Measurements from ENCODE around the gene RXRA. TPM values are rescaled to one million over a fixed set of nuclear protein-coding genes. Genes with fewer than 3 reads are reported as not detected.

RXRA gene
- total and polyA plus RNA-seq, 2 of the 13 experiments (the other 11 are each of a cell fraction or from before 2014, with no cell fraction given): 18.9 to 29.2 TPM

DNA sequence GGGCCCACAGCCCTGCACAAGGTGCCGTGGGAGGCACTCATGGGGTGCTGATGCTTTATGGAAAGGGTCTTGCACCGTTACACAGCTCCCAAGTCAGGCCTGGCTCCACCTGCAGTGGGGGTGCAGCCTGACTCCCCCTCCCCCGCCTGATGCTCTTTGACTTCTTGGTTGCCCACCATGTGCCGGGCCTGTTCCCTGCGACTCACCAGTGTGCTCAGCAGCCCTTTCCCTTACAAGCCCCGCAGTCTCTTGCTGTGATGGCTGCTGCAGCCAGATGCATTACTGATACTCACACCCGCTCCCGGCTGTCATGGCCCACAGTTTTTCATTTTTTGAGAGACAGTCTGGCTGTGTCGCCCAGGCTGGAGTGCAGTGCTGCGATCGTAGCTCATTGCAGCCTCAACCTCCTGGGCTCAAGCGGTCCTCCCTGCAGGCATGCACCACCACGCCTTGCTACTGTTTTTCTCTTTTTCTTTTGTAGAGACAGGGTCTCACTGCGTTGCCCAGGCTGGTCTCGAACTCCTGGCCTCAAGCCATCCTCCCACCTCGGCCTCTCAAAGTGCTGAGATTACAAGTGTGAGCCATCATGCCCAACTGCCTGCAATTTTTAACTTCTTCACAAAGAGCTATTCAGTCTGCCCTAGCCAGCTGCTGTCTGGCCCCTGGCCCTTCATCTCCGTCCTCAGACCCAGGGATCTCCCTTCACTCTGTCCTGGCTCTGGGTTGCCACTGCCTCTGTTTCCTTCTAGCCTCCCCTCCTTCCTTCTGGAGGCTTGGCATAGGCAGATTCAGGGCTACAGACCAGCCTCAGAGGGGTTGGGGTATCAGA is 109.5 kb downstream of the RXRA start (continued):
- TF ChIP-seq, protein P1, sequence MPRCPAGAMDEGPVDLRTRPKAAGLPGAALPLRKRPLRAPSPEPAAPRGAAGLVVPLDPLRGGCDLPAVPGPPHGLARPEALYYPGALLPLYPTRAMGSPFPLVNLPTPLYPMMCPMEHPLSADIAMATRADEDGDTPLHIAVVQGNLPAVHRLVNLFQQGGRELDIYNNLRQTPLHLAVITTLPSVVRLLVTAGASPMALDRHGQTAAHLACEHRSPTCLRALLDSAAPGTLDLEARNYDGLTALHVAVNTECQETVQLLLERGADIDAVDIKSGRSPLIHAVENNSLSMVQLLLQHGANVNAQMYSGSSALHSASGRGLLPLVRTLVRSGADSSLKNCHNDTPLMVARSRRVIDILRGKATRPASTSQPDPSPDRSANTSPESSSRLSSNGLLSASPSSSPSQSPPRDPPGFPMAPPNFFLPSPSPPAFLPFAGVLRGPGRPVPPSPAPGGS (CRISPR knock-in tag; IDR thresholded peaks at IDR 0.05): no peak
- TF ChIP-seq LCORL (IDR thresholded peaks at IDR 0.05) (no peak), LCORL (CRISPR knock-in tag; IDR thresholded peaks at IDR 0.05) (no peak), ZNF121 (CRISPR knock-in tag; IDR thresholded peaks at IDR 0.05) (0 out of 2 replicates have a peak, but pooled peaks have one; percentile 10), MIER2 (CRISPR knock-in tag; IDR thresholded peaks at IDR 0.05) (no peak), ASH2L (IDR thresholded peaks at IDR 0.05; ENCODE audit: insufficient read length, low read depth, low read length) (no peak), ZNF34 (CRISPR knock-in tag; IDR thresholded peaks at IDR 0.05; ENCODE audit: borderline replicate concordance) (no peak)
- TF ChIP-seq, protein P2, sequence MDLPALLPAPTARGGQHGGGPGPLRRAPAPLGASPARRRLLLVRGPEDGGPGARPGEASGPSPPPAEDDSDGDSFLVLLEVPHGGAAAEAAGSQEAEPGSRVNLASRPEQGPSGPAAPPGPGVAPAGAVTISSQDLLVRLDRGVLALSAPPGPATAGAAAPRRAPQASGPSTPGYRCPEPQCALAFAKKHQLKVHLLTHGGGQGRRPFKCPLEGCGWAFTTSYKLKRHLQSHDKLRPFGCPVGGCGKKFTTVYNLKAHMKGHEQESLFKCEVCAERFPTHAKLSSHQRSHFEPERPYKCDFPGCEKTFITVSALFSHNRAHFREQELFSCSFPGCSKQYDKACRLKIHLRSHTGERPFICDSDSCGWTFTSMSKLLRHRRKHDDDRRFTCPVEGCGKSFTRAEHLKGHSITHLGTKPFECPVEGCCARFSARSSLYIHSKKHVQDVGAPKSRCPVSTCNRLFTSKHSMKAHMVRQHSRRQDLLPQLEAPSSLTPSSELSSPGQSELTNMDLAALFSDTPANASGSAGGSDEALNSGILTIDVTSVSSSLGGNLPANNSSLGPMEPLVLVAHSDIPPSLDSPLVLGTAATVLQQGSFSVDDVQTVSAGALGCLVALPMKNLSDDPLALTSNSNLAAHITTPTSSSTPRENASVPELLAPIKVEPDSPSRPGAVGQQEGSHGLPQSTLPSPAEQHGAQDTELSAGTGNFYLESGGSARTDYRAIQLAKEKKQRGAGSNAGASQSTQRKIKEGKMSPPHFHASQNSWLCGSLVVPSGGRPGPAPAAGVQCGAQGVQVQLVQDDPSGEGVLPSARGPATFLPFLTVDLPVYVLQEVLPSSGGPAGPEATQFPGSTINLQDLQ (CRISPR knock-in tag; IDR thresholded peaks at IDR 0.05): no peak

DNA sequence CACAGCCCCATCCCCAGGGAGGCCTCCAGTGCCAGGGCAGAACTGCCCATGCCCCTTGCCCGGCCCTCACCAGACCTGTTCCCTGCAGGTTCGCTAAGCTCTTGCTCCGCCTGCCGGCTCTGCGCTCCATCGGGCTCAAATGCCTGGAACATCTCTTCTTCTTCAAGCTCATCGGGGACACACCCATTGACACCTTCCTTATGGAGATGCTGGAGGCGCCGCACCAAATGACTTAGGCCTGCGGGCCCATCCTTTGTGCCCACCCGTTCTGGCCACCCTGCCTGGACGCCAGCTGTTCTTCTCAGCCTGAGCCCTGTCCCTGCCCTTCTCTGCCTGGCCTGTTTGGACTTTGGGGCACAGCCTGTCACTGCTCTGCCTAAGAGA is 110.1 kb downstream of the RXRA start:
- H3K27me3 ChIP-seq (ENCODE audit: control insufficient read depth in 1 of 2, insufficient read depth in 2 of 2, low read length in 2 of 2): 0 out of 5 replicates have a peak, but pooled peaks cover 0 to 2% of the 10 kb centered on the region in 2 experiments
- ATAC-seq: no peak
- H3K9ac ChIP-seq (ENCODE audit: insufficient read depth, low read depth, low read length): no peak overlapping the region
- 81% methylated on average over 6 of the region's 12 CpGs for WGBS (ENCODE audit: low lambda C conversion rate)
- in situ Hi-C loops (cut with HindIII; ENCODE audit: extremely low pct_ligation_motif_present, low pct_unique_long_range_greater_than_20kb): no loop called here
- H3K4me2 ChIP-seq (ENCODE audit: low read depth, low read length): no peak overlapping the region
- no peak for FAIRE-seq
- intact Hi-C loops (cut with micrococcal nuclease; ENCODE audit: unreplicated experiment): loop anchor here (10.0 kb wide), 1 partner anchor 52 kb away; no protein-coding TSS in a partner anchor
- CTCF ChIA-PET (ENCODE audit: low intra/inter-chr PET ratio, low total read pairs): no interaction called here
- POLR2A ChIA-PET: no interaction called here
- H2AFZ ChIP-seq (ENCODE audit: low read length): no peak overlapping the region
- H3K79me2 ChIP-seq (ENCODE audit: insufficient read depth, low read length): no peaks in the 10 kb centered on the region
- no peaks in the 10 kb centered on the region for H4K20me1 ChIP-seq (ENCODE audit: insufficient read depth, low read length)
- H3K4me3 ChIP-seq (replicated peaks in 1 of 3; ENCODE audit: insufficient read depth in 1 of 3, low read depth in 2 of 3, low read length in 3 of 3): no peak overlapping the region
- H3K36me3 ChIP-seq (replicated peaks in 1 of 2; ENCODE audit: control insufficient read depth in 1 of 2, insufficient read depth in 2 of 2, low read length in 2 of 2): peaks cover 7 to 10% of the 10 kb centered on the region in 2 experiments; a peak in 2 of 5 replicates
- no peaks in the 10 kb centered on the region for H3K9me3 ChIP-seq (ENCODE audit: low read length)
- DNase-seq (ENCODE audit: low spot score): no peak
- no TSS peak for BruUV-seq (replicated peaks)
- TF ChIP-seq SP5 (CRISPR knock-in tag; IDR thresholded peaks at IDR 0.05; ENCODE audit: borderline replicate concordance, low read depth) (no peak), ZNF20 (CRISPR knock-in tag; IDR thresholded peaks at IDR 0.05) (no peak), ZKSCAN1 (IDR thresholded peaks at IDR 0.05; ENCODE audit: low read length) (no peak), TFAP4 (IDR thresholded peaks at IDR 0.05; ENCODE audit: borderline replicate concordance, low read depth) (no peak), MYC (CRISPR knock-in tag; IDR thresholded peaks at IDR 0.05; ENCODE audit: borderline replicate concordance) (no peak), MYPOP (CRISPR knock-in tag; IDR thresholded peaks at IDR 0.05) (no peak), ETV5 (CRISPR knock-in tag; IDR thresholded peaks at IDR 0.05; ENCODE audit: borderline replicate concordance) (no peak)
- H3K27ac ChIP-seq (ENCODE audit: extremely low read length, insufficient read depth, low read length): no peak overlapping the region
- peaks cover 73% of the 10 kb centered on the region for H3K4me1 ChIP-seq (ENCODE audit: insufficient read depth, low read length)
